A549 (cell line): ENCODE data around the gene CAPN14.

Experiments
- CHD2 ChIP-seq: fragments of 150-350 bp; IDR thresholded peaks from 2 replicates; pipeline ENCODE4 v1.6.1; 2014; ENCODE audit warnings: low read length; ENCODE audit not compliant: partially characterized antibody
- CTCF ChIP-seq: fragments of >200 bp; sonication (Bioruptor Twin); formaldehyde crosslinking; IDR thresholded peaks from 3 replicates; pipeline ENCODE4 v1.5.1; 2016

- TF ChIP-seq CHD2 (no peak), CTCF (no peak)
Measured at GRCh38 chr2:31223749-31224148, 6.4 kb upstream of the CAPN14 start.
